BLaER1 (cell line): ENCODE data around the gene STX10.
"Not testable (repeated sequence)": the region's sequence is repeated elsewhere in the genome, so short reads cannot be mapped to it uniquely, and the experiment has no call there.

Experiments used
- H3K27ac ChIP-seq: shearing (Covaris generic); formaldehyde crosslinking; 2 replicates; pipeline ENCODE4 v1.8.1; 2022
- H3K27me3 ChIP-seq: shearing (Covaris generic); formaldehyde crosslinking; 2 replicates; pipeline ENCODE4 v1.8.1; 2022
- H3K36me3 ChIP-seq: shearing (Covaris generic); formaldehyde crosslinking; 2 replicates; pipeline ENCODE4 v1.8.1; 2022
- H3K4me1 ChIP-seq: shearing (Covaris generic); formaldehyde crosslinking; 2 replicates; pipeline ENCODE4 v1.8.1; 2022
- H3K4me2 ChIP-seq: shearing (Covaris generic); formaldehyde crosslinking; 2 replicates; pipeline ENCODE4 v1.8.1; 2022
- H3K4me3 ChIP-seq: shearing (Covaris generic); formaldehyde crosslinking; 2 replicates; pipeline ENCODE4 v1.8.1; 2022
- H3K9ac ChIP-seq: shearing (Covaris generic); formaldehyde crosslinking; 2 replicates; pipeline ENCODE4 v1.8.1; 2022
- H3K9me3 ChIP-seq: shearing (Covaris generic); formaldehyde crosslinking; 2 replicates; pipeline ENCODE4 v1.8.1; 2022
- H4K20me1 ChIP-seq: shearing (Covaris generic); formaldehyde crosslinking; 2 replicates; pipeline ENCODE4 v1.8.1; 2022
- Cebpa-rat ChIP-seq: shearing (Covaris generic); IDR thresholded peaks from 2 replicates; pipeline ENCODE4 v1.8.1; 2022

The STX10 gene

DNA sequence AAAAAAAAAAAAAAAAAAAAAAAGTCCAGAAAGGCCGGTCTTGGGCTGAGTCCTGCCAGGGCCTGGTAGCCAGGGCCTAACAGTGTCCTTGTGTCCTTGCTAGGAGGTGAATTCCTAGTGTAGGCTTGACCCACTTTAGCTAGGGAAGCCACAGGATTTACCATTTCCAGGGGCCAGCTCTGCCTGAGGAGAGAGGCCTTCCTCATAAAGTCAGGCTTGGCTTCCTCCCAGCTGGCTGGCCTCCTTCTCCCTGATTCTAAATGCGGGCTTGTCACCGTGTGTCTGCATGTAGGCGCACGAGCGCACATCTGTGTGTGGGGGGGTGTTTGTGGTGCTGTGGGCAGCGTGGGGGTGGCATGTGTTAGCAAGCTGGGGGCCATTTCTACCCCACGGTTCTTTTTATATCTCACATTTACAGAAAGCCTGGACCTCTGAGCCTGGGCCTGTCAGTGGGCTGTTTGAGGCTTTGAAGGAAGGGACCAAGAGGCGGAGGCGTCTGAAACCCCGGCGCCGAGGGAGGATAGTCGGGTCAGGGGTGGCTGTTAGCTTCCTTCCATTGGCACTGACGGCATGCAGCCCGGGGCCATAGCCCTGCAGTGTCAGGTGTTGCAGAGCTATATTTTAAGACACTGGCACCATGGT, 31.7 kb upstream of the STX10 start:
- Histone ChIP-seq H3K27me3 (no peaks in the 10 kb centered on the region), H3K4me3 (no peak overlapping the region), H4K20me1 (no peaks in the 10 kb centered on the region), H3K4me2 (peak overlapping the region; percentile 81), H3K27ac (peak overlapping the region; percentile 79), H3K36me3 (no peaks in the 10 kb centered on the region), H3K4me1 (peaks cover 71% of the 10 kb centered on the region), H3K9me3 (peaks cover 4% of the 10 kb centered on the region; the same call in 1 of the 2 replicates), H3K9ac (peak overlapping the region; percentile 51)
- no peak for TF ChIP-seq Cebpa-rat

DNA sequence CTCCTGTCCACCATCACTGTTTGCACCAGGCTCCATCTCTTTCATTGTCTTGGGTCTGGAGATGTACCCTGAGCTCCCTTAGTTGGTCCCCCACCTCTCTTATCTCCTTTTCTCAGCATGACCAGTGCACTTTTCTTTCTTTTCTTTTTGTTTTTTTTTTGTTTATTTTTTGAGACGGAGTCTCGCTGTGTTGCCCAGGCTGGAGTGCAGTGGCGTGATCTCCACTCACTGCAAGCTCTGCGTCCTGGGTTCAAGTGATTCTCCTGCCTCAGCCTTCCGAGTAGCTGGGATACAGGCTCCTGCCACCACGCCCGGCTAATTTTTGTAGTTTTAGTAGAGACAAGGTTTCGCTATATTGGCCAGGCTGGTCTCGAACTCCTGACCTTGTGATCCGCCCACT, 28.1 kb upstream of the STX10 start:
- H3K4me1 ChIP-seq = peaks cover 83% of the 10 kb centered on the region
- not testable (repeated sequence) for H3K9ac ChIP-seq, H3K36me3 ChIP-seq, H4K20me1 ChIP-seq, H3K4me3 ChIP-seq, H3K4me2 ChIP-seq, H3K27me3 ChIP-seq, H3K9me3 ChIP-seq, H3K27ac ChIP-seq

DNA sequence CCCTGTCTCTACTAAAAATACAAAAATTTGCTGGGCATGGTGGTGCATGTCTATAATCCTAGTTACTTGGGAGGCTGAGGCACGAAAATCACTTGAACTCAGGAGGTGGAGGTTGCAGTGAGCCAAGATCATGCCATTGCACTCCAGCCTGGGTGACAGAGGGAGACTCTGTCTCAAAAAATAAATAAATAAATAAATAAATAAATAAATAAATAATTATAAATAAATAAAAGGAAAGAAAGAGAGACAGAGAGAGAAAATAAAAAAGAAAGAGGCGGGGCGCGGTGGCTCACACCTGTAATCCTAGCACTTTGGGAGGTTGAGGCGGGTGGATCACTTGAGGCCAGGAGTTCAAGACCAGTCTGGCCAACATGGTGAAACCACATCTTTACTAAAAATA, 27.4 kb upstream of the STX10 start:
- H3K27ac ChIP-seq = not testable (repeated sequence)

DNA sequence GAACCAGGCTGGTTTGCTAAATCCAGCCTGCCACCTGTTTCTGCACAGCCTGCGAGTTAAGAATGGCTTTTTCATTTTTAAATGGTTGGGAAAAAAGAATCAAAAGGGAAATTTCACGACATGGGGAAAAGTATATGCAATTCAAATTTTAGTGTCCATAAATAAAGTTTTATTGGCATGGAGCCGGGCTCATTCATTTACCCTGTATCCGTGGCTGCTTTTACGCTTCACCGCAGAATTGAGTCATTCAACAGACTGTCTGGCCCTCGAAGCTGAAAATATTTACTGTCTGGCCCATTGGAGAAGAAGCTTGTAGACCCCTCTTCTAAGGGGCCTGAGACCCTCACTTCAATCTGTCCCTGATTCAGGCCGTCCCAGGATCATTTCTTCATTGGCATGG, 26.2 kb upstream of the STX10 start:
- Histone ChIP-seq H3K36me3 (no peaks in the 10 kb centered on the region), H3K4me1 (peaks cover 83% of the 10 kb centered on the region), H3K4me2 (peak overlapping the region; percentile 7; the same call in 1 of the 2 replicates), H3K9me3 (no peaks in the 10 kb centered on the region), H4K20me1 (no peaks in the 10 kb centered on the region), H3K27ac (0 out of 2 replicates have a peak overlapping the region, but pooled peaks have one; percentile 41), H3K4me3 (no peak overlapping the region), H3K9ac (no peak overlapping the region), H3K27me3 (no peaks in the 10 kb centered on the region)
- TF ChIP-seq Cebpa-rat = no peak

More for the DNA sequence above, 27.4 kb upstream of the STX10 start:
- H3K4me1 ChIP-seq = peaks cover 83% of the 10 kb centered on the region
- not testable (repeated sequence) for H4K20me1 ChIP-seq, H3K4me2 ChIP-seq, H3K36me3 ChIP-seq, H3K27me3 ChIP-seq, H3K4me3 ChIP-seq, H3K9me3 ChIP-seq, H3K9ac ChIP-seq

DNA sequence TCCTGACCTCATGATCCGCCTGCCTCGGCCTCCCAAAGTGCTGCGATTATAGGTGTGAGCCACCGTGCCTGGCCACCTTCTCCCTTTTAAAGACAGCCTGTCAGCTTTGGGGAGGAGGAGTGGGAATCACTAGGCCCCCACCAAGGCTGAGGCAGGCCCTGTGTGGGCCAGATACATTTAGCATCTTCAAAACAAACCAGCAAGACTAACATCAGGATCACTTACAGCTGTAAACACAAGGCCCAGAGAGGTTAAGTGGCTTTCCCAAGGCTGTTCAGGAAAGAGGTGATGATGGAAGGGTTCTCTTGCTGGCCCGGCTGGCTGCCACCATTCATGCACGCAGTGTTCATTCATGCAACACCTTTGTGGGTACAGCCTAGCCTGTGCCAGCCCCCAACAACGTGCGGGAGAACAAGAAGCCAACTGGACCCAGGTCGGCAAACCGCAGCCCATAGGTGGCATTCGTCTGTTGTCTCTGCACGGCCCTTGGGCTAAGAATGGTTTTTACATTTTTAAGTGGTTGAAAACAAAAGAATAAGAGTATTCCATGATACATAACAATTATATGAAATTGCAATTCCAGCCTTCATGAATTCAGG, 23.1 kb upstream of the STX10 start:
- Histone ChIP-seq H3K36me3 (no peaks in the 10 kb centered on the region), H3K4me2 (peak overlapping the region; percentile 93), H3K9ac (peak overlapping the region; percentile 13; the same call in 1 of the 2 replicates), H3K27me3 (no peaks in the 10 kb centered on the region), H3K9me3 (no peaks in the 10 kb centered on the region), H3K4me3 (no peak overlapping the region), H3K27ac (peak overlapping the region; percentile 74), H3K4me1 (peaks cover 84% of the 10 kb centered on the region), H4K20me1 (no peaks in the 10 kb centered on the region)
- TF ChIP-seq Cebpa-rat = no peak

DNA sequence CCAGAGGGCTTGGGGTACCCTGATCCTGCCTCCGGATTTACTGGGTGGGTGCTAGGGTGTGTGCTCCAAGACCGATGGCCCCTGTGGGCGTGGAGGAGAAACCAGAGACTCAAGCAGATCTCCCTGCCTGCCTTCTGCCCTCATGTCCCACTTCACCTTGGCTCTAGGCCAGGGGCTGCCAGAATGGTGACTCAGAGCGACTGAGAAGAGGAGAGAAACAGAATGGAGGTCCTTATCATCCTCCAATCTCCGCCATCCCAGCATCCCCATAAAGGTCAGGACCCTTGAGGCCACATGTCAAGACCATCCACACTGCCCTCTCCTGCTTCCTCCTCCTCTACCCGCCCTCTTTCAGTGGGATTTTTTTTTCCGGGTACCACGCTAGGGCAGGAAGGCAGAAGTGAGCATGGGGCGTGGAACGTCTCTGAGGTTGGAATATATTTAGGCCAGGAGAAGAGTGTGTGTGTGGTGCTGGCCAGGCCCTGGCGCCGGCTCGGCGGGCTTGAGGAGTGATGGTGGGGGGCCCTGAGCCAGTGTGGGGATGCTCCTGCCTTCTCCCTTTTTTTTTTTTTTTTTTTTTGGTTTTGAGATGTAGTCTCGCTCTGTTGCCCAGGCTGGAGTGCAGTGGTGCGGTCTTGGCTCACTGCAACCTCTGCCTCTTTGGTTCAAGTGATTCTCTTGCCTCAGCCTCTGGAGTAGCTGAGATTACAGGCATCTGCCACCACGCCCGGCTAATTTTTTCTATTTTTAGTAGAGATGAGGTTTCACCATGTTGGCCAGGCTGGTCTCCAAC, 22.4 kb upstream of the STX10 start:
- Histone ChIP-seq H3K9ac (peak overlapping the region; percentile 50), H3K9me3 (no peaks in the 10 kb centered on the region), H4K20me1 (no peaks in the 10 kb centered on the region), H3K4me1 (peaks cover 91% of the 10 kb centered on the region), H3K36me3 (no peaks in the 10 kb centered on the region), H3K4me2 (peak overlapping the region; percentile 93), H3K27ac (peak overlapping the region; percentile 74), H3K4me3 (no peak overlapping the region), H3K27me3 (no peaks in the 10 kb centered on the region)
- no peak for TF ChIP-seq Cebpa-rat

DNA sequence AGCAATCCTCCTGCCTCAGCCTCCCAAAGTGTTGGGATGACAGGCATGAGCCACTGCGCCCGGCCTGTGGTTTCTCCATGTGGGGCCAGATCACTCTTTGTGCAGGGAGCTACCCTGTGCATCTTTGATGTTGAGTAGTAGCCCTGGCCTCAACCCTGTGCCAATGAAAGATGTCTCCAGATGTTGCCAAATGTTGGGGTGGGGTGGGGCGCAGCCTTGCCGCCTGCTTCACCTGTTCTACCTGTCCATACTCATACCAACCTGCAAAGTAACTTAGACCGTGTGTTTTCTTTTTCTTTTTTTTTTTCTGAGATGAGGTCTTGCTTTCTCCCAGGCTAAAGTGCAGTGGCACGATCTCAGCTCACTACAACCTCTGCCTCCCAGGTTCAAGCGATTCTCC, 21.0 kb upstream of the STX10 start:
- H3K4me2 ChIP-seq = peak overlapping the region; percentile 93
- H3K27me3 ChIP-seq = no peaks in the 10 kb centered on the region
- H3K9ac ChIP-seq = no peak overlapping the region
- peaks cover 98% of the 10 kb centered on the region for H3K4me1 ChIP-seq
- H3K36me3 ChIP-seq = no peaks in the 10 kb centered on the region
- H4K20me1 ChIP-seq = no peaks in the 10 kb centered on the region
- no peaks in the 10 kb centered on the region for H3K9me3 ChIP-seq
- no peak for TF ChIP-seq Cebpa-rat
- H3K27ac ChIP-seq = 0 out of 2 replicates have a peak overlapping the region, but pooled peaks have one; percentile 98
- H3K4me3 ChIP-seq = no peak overlapping the region

DNA sequence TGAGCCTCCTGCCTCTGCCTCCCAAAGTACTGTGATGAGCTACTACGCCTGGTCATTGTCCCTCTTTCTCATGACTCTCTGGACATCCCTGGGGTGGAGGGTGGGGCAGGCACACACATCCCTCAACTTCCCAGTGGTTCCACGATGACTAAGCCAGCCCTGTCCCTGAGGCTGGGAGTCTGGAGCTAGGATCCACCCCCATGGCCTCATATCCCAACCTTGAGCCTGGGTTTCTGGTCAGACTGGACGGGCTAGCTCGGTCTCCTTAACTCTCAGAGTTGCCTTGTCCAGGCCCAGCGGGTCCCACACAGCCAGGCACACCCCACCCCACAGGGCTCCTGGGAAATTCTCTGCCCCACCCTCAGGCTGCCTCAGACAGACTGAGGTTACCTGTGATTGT, 19.6 kb upstream of the STX10 start:
- peaks cover 100% of the 10 kb centered on the region for H3K4me1 ChIP-seq
- H3K4me3 ChIP-seq = no peak overlapping the region
- no peaks in the 10 kb centered on the region for H3K36me3 ChIP-seq
- H3K27ac ChIP-seq = peak overlapping the region; percentile 98
- H3K9me3 ChIP-seq = no peaks in the 10 kb centered on the region
- H3K9ac ChIP-seq = no peak overlapping the region
- H3K27me3 ChIP-seq = no peaks in the 10 kb centered on the region
- no peak for TF ChIP-seq Cebpa-rat
- H3K4me2 ChIP-seq = peak overlapping the region; percentile 93
- H4K20me1 ChIP-seq = no peaks in the 10 kb centered on the region

DNA sequence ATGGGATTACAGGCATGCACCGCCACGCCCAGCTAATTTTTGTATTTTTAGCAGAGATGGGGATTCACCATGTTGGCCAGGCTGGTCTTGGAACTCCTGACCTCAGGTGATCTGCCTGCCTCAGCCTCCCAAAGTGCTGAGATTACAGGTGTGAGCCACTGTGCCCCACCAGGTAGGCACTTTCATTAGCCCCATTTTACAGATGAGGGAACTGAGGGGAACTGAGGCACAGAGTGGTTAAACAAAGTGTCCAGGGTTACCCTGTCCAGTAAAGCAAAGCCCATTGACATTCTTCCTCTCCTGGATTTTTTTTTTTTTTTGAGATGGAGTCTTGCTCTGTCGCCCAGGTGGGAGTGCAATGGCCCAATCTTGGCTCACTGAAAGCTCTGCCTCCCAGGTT, 16.0 kb upstream of the STX10 start:
- H3K9ac ChIP-seq = peak overlapping the region; percentile 85; the same call in 1 of the 2 replicates
- H4K20me1 ChIP-seq, H3K27me3 ChIP-seq, H3K36me3 ChIP-seq, H3K4me3 ChIP-seq, H3K9me3 ChIP-seq: not testable (repeated sequence)
- peaks cover 96% of the 10 kb centered on the region for H3K4me1 ChIP-seq
- H3K4me2 ChIP-seq = peak overlapping the region; percentile 93
- peak overlapping the region; percentile 98 for H3K27ac ChIP-seq
